SJSA1 (cell line): Measurements from ENCODE around the gene TMF1. TPM values are rescaled to one million over a fixed set of nuclear protein-coding genes. Genes with fewer than 3 reads are reported as not detected.
A peak's percentile ranks its signal among the peaks of the same experiment; 100 is the strongest.

Experiments
- DNase-seq, 2 experiments: peaks; one replicate each; pipeline ENCODE4 v3.0.0-alpha.2; 2015 to 2020; ENCODE audit warnings: low spot score in 2 of 2, low read depth in 1 of 2
- H3K27ac ChIP-seq: fragments of 250-450 bp; sonication (Bioruptor Pico); 2 replicates; pipeline ENCODE4 v1.5.1; 2020; ENCODE audit warnings: mild to moderate bottlenecking, moderate library complexity
- H3K27me3 ChIP-seq: fragments of 250-450 bp; sonication (Bioruptor Pico); replicated peaks from 2 replicates; pipeline ENCODE4 v1.5.1; 2020; ENCODE audit warnings: mild to moderate bottlenecking, moderate library complexity
- H3K36me3 ChIP-seq: fragments of 250-450 bp; sonication (Bioruptor Pico); 2 replicates; pipeline ENCODE4 v1.5.1; 2020; ENCODE audit warnings: mild to moderate bottlenecking
- H3K4me1 ChIP-seq: fragments of 250-450 bp; sonication (Bioruptor Pico); replicated peaks from 2 replicates; pipeline ENCODE4 v1.6.1; 2021; ENCODE audit warnings: mild to moderate bottlenecking
- H3K4me3 ChIP-seq: fragments of 250-450 bp; sonication (Bioruptor Pico); 2 replicates; pipeline ENCODE4 v1.5.1; 2020; ENCODE audit warnings: mild to moderate bottlenecking
- H3K9me3 ChIP-seq: fragments of 250-450 bp; sonication (Bioruptor Pico); replicated peaks from 2 replicates; pipeline ENCODE4 v1.5.1; 2020; ENCODE audit warnings: mild to moderate bottlenecking
- total RNA-seq: library from RNA; depleted of rRNA; stranded (reverse); fragments of >200 nt; shearing (Covaris generic); gene quantifications from 2 replicates; pipeline ENCODE4 v1.2.3, GENCODE V29; 2014

TMF1 gene
- total RNA-seq, 1 experiment from 2014 or later, result 19.5 TPM

DNA sequence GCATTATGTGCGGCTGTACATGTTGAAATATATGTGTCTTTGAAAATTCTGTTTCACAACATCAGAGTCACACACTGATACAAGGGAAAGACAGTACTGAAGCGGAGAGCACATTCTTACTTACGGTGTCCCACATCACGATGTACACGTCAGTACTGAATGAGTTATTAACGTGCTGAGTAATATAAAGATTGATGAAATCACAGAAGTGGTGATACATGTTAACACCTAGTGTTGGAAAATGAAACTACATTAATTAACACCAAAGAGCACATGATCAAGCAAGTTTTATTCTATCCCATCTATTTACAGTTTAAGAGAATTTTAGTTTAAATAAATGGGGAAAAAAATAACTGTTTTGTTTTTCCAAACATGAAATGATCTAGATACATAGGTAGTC lies 54.2 kb downstream of the TMF1 start:
- Histone ChIP-seq H3K27me3 (no peaks in the 10 kb centered on the region), H3K36me3 (peaks cover 60% of the 10 kb centered on the region), H3K9me3 (no peaks in the 10 kb centered on the region), H3K27ac (no peak overlapping the region), H3K4me1 (peaks cover 9% of the 10 kb centered on the region), H3K4me3 (no peak overlapping the region)
- DNase-seq, result no peak

DNA sequence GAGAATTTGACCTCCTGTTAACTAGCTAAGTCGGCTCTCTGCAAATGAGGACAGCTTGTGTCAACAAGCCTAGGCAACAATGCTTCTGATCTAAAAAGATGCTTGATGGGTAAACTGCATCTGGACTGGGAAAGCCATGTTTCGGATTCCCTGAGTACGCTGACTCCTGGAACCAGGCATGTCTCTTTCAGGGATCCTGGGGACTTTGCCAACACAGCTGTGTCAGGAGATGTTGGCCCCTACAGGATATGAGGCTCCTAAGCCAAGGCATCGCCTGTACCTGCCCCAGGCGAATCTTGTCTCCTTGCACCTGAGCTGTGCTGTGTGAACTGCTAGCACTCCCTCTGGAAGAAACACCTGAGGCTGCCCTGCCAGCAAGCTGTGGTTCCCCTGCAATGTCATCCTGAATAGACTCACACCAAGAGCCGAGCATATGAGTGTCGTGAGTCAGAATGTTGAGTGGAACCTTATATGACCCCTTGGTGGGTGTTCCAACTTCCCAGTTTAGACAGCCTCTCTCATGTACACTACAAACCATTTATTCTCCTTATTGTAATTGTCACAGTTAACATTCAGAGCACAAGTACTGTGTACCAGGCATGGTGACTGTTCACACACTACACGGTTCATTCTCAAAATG lies 55.7 kb downstream of the TMF1 start:
- no peak for DNase-seq
- H3K4me3 ChIP-seq, result no peak overlapping the region
- H3K9me3 ChIP-seq, result no peaks in the 10 kb centered on the region
- peaks cover 58% of the 10 kb centered on the region for H3K36me3 ChIP-seq
- no peak overlapping the region for H3K27ac ChIP-seq
- H3K4me1 ChIP-seq, result peaks cover 9% of the 10 kb centered on the region
- no peaks in the 10 kb centered on the region for H3K27me3 ChIP-seq

DNA sequence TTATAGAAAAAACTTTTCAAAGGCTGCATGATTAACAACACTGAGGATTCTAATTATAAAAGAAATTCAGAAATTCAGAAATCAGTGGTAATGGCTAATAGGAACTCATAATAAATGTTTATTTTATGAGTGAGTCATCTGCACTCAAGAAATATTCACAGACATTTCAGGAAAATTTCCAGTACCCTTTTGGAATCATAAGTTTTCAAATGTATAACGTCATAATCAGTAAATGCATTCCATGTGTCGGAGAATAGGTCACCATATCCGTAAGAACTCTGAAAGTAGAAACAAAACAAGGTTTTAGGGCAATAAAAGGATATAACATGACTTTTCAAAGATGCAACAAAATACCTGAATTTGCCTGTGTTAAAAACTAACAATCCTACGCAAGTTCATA lies 63.4 kb downstream of the TMF1 start:
- H3K9me3 ChIP-seq, result no peaks in the 10 kb centered on the region
- no peak for DNase-seq
- no peak overlapping the region for H3K27ac ChIP-seq
- H3K36me3 ChIP-seq, result peaks cover 49% of the 10 kb centered on the region
- no peak overlapping the region for H3K4me3 ChIP-seq
- no peaks in the 10 kb centered on the region for H3K4me1 ChIP-seq
- H3K27me3 ChIP-seq, result no peaks in the 10 kb centered on the region

DNA sequence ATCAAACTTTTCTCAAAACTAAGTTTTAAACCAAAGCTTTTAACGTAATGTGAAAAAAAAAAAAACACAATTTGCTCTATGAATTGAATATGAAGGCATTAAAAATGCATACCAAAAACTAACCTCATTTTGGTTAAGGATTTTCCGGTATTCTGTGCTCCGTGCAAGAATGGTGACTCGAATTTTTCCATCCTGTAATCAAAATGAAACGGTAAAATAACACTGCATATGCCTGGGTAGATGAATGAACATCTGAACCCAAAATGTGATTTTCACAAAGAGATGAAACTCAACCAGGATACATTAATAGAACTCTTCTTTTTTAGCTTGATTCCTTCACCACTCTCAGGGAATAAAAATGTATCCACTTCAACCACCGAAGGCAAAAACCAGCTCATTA lies 64.8 kb downstream of the TMF1 start:
- H3K36me3 ChIP-seq, result peaks cover 59% of the 10 kb centered on the region
- no peaks in the 10 kb centered on the region for H3K4me1 ChIP-seq
- no peaks in the 10 kb centered on the region for H3K9me3 ChIP-seq
- no peak overlapping the region for H3K4me3 ChIP-seq
- H3K27me3 ChIP-seq, result no peaks in the 10 kb centered on the region
- no peak for DNase-seq
- H3K27ac ChIP-seq, result no peak overlapping the region

DNA sequence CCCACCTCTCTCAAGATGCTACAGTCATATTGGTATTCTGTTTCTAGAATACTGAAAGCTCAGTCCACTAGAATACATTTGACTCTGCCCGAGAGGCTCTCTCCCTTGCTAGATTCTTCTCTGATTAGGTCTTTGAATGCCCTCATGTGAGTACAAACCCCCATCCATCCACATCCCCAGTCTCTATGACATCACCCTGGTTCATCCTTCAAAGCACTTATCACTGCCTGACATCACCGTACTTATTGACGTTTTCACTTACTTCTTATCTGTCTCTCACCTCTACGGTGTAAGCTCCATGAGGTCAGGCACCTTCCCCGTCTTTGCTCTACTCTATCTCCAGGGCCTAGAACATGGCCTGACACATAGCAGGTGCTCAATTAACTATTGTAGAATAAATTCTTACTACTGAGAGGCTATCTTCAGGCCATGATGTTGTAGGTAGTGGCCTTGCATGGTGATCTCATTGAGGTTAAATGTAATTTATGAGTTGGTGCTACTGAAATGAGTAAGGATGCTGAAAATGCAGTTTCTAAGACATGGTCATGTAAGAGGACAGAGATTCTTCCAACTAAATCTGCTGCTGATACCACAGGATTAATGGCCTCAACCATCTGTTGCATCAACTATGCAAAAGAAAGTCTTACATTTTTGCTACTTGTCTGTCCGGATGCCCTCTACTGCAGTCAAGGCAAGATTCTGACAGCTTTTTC lies 65.5 kb downstream of the TMF1 start:
- Histone ChIP-seq H3K27ac (no peak overlapping the region), H3K9me3 (no peaks in the 10 kb centered on the region), H3K27me3 (no peaks in the 10 kb centered on the region), H3K36me3 (peaks cover 60% of the 10 kb centered on the region), H3K4me1 (no peaks in the 10 kb centered on the region), H3K4me3 (no peak overlapping the region)
- DNase-seq, result no peak

DNA sequence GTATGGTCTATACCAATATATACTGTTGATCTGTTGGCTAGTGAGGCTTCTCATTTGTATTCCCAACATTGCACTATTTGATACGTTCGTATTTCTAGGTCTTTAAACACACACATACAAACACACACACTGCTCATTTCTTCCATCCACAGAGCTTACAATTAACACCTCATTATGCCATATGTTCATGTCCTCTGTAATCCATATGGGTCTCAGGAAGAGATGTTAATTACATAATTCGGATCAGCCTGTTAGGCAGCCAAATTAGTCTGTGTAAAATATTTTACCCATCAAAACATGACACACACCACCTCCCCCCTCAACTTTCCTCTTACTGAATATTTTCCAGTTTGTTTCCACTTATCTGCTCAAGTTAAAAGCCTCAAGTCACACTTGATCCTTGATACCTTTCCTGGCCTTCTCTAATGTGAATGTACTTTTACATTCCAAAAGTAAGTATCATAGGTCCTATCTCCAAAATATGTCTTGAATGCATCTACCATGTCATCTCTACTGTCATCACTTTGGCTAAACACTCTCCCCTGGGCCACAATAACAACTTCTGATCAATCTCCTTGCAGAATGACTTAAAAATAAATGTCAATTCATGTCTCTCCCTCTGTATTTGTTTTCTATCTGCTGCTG lies 66.9 kb downstream of the TMF1 start:
- no peak overlapping the region for H3K27ac ChIP-seq
- H3K27me3 ChIP-seq, result no peaks in the 10 kb centered on the region
- no peak for DNase-seq
- peaks cover 69% of the 10 kb centered on the region for H3K36me3 ChIP-seq
- no peak overlapping the region for H3K4me3 ChIP-seq
- no peaks in the 10 kb centered on the region for H3K4me1 ChIP-seq
- no peaks in the 10 kb centered on the region for H3K9me3 ChIP-seq

DNA sequence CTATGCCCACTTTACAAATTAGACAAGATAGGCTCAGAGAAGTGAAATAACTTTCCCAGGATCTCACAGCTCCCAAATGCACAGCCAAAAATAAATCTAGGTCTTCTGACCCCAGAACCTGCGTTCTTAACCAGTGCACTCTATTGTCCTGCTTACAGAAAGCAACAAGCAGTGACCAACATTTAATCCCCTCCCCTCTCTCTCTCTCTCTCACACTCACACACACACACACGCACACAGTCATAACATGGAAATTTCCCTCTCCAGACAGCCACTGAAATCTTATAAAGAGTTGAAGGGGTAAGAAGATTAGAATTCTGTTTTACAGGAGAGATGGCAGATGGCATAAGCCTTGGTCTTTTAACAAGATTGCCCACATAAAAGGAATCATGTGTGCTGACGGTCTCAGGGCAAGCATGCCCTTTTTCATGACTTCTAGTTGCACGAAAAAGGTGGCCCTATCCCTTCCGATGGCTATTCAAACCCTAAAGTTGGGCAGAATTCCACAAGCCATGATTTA lies 68.1 kb downstream of the TMF1 start:
- Histone ChIP-seq H3K4me1 (no peaks in the 10 kb centered on the region), H3K4me3 (no peak overlapping the region), H3K36me3 (peaks cover 79% of the 10 kb centered on the region), H3K27ac (no peak overlapping the region), H3K9me3 (no peaks in the 10 kb centered on the region), H3K27me3 (no peaks in the 10 kb centered on the region)
- no peak for DNase-seq

DNA sequence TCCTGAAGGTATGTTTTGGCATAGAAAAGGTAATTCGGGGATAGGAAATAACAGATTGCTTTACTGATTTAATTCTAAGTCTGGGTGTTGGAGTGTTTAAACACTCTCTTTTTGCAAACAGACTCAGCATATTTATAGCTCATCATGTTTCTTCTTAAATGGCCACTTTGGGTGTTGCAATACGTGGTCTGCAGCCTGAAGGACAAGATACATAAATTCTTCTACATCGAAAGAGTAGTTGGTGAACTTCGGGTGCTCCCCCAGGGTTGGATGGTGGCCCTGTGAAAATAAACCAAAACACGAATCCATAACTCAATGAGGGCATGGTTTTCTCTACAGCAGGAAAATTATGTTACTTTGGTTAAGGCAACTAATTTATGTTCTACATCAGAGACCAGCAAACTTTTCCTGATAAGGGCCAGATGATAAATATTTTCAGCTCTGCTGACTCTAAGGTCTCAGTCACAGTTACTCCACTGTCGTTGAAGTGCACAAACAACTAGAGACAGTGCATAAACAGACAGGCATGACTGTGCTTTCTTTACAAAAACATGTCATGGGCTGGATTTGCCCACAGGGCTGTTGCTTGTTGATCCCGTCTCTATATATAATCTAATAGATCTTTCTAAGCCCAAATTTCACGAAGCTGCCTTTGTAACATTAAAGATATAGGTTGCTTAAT lies 74.5 kb downstream of the TMF1 start:
- Histone ChIP-seq H3K36me3 (peaks cover 56% of the 10 kb centered on the region), H3K27ac (no peak overlapping the region)

DNA sequence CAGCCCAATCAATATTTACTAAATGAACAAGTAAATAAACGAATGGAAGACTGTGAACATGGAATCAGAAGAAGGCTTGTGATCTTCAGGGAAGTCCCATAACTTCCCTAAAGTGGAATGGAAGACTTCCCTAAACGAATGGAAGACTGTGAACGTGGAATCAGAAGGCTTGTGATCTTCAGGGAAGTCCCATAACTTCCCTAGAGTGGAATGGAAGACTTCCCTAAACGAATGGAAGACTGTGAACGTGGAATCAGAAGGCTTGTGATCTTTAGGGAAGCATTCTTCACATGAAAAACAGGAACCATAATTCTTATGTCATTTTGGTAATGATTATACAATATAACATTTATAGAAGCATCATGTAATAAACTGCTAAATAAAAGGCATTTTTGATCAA lies 77.4 kb downstream of the TMF1 start:
- DNase-seq, result no peak
- no peak overlapping the region for H3K27ac ChIP-seq
- H3K4me3 ChIP-seq, result no peak overlapping the region
- no peaks in the 10 kb centered on the region for H3K4me1 ChIP-seq
- H3K36me3 ChIP-seq, result peaks cover 33% of the 10 kb centered on the region
- H3K27me3 ChIP-seq, result peaks cover 6% of the 10 kb centered on the region
- H3K9me3 ChIP-seq, result no peaks in the 10 kb centered on the region

More for the DNA sequence above, 74.5 kb downstream of the TMF1 start:
- no peak overlapping the region for H3K4me3 ChIP-seq
- no peak for DNase-seq
- no peaks in the 10 kb centered on the region for H3K4me1 ChIP-seq
- no peaks in the 10 kb centered on the region for H3K9me3 ChIP-seq
- H3K27me3 ChIP-seq, result no peaks in the 10 kb centered on the region

DNA sequence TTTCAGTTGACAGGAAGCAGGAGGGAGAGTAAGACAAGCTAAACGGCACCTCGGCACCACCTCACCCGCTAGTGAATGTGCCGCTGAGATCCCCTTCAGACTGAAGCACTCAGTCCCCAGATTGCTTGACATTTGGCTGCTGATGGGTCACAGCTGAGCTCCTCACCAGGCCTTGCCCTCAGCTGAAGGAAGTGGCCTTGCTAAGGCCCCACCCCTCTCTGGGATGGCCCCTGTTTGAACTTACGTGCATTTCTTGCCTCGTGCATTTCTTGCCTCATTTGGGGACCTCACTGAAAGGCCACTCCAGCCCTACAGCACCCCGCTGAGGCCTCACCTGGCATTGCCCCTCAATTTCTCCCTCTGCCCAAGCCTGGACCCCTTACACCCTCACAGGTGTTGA lies 78.5 kb downstream of the TMF1 start:
- Histone ChIP-seq H3K4me1 (no peaks in the 10 kb centered on the region), H3K27ac (no peak overlapping the region), H3K36me3 (peaks cover 23% of the 10 kb centered on the region), H3K27me3 (peaks cover 11% of the 10 kb centered on the region), H3K9me3 (no peaks in the 10 kb centered on the region), H3K4me3 (no peak overlapping the region)
- DNase-seq, result no peak

DNA sequence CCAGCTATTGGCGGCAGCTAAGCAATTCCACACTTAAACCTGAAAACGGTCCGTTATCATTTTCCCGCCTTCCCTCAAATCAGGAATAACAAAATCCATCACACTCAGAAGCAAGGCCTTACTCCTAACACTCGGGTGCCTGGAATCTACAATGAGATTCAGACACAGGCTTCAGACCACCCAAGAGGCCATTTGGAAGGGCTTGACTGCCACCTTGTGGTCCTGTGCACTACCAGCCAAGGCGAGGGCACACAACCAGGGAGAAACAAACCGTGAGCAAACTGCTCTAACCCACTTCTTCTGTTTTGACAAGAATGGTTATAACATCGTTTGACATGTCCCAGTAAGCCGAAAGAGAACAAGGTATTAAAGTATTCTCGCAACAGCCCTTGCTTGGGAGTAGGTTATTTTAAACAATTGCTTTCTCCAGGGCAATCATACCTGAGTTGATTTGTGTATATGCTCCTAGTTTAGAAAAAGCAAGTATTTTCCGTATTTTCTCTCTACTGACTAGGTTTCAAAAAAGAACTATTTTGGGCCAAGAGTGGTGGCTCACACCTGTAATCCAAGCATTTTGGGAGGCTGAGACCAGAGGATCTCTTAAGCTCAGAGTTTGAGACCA lies 79.7 kb downstream of the TMF1 start:
- Histone ChIP-seq H3K36me3 (peaks cover 11% of the 10 kb centered on the region), H3K27ac (no peak overlapping the region), H3K27me3 (peaks cover 11% of the 10 kb centered on the region), H3K4me1 (no peaks in the 10 kb centered on the region), H3K9me3 (no peaks in the 10 kb centered on the region), H3K4me3 (no peak overlapping the region)
- DNase-seq, result peak; percentile 49 to 67
